ENCODE results near the gene DISC1.

DNA sequence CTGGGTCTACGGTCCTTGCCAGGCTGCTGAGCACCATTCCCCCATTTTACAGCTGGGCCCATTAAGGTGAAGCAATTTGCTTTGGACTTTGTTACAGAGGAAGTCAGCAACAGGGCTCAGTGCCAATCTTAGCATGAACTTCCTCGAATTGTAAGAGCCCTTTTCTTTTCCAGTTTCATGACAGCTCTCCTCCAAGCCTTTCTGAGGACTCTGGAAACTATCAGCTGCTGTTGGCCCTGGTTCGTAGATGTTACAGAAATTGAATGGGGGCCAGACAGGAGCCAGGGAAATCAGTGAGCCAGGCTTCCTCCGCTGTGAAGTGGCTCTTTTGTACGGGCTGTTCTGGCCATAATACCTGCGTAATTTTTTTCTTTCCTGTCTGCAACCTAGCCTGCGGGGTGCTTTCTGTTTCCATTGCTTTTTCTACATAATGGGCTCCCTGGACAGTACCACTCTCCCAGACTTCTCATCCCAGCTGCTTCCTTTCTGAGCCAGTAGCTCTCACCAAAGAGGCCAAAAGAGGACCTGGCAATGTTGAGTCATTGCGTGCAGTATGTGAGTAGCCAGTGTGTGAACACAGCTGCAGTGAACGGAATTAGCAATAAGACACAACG, 386.3 kb downstream of the DISC1 start:
- TF ChIP-seq POLR2AphosphoS5 (IDR thresholded peaks at IDR 0.05; ENCODE audit: low read depth) (no peak), ZNF462 (CRISPR knock-in tag; IDR thresholded peaks at IDR 0.05) (no peak), ZNF331 (CRISPR knock-in tag; IDR thresholded peaks at IDR 0.05; ENCODE audit: low read depth) (no peak), EZH2 (IDR thresholded peaks at IDR 0.05; ENCODE audit: low read depth, unreplicated experiment) (no peak), CREB1 (CRISPR knock-in tag; IDR thresholded peaks at IDR 0.05; ENCODE audit: low read depth) (no peak), JUNB (IDR thresholded peaks at IDR 0.05; ENCODE audit: unreplicated experiment) (no peak), REST (IDR thresholded peaks at IDR 0.05; ENCODE audit: unreplicated experiment) (no peak)
- TF ChIP-seq, protein P1, sequence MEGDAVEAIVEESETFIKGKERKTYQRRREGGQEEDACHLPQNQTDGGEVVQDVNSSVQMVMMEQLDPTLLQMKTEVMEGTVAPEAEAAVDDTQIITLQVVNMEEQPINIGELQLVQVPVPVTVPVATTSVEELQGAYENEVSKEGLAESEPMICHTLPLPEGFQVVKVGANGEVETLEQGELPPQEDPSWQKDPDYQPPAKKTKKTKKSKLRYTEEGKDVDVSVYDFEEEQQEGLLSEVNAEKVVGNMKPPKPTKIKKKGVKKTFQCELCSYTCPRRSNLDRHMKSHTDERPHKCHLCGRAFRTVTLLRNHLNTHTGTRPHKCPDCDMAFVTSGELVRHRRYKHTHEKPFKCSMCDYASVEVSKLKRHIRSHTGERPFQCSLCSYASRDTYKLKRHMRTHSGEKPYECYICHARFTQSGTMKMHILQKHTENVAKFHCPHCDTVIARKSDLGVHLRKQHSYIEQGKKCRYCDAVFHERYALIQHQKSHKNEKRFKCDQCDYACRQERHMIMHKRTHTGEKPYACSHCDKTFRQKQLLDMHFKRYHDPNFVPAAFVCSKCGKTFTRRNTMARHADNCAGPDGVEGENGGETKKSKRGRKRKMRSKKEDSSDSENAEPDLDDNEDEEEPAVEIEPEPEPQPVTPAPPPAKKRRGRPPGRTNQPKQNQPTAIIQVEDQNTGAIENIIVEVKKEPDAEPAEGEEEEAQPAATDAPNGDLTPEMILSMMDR (conservative IDR thresholded peaks at IDR 0.05; ENCODE audit: low read depth in 2 of 2) = no peak
- TF ChIP-seq, protein P2, sequence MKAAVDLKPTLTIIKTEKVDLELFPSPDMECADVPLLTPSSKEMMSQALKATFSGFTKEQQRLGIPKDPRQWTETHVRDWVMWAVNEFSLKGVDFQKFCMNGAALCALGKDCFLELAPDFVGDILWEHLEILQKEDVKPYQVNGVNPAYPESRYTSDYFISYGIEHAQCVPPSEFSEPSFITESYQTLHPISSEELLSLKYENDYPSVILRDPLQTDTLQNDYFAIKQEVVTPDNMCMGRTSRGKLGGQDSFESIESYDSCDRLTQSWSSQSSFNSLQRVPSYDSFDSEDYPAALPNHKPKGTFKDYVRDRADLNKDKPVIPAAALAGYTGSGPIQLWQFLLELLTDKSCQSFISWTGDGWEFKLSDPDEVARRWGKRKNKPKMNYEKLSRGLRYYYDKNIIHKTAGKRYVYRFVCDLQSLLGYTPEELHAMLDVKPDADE (IDR thresholded peaks at IDR 0.05) = no peak
